GM19238 (cell line): ENCODE results near the gene RAB44.
"Not testable (repeated sequence)": the region's sequence is repeated elsewhere in the genome, so short reads cannot be mapped to it uniquely, and the experiment has no call there.

ENCODE experiments used
- DNase-seq: peaks from one replicate; pipeline ENCODE4 v3.0.0; 2011; ENCODE audit warnings: low spot score; ENCODE audit not compliant: insufficient read length

Gene RAB44

GRCh38 chr6:36706339-36706738 lies 8.7 kb downstream of the RAB44 start:
- no peak for DNase-seq

GRCh38 chr6:36712816-36713215 lies 15.2 kb downstream of the RAB44 start:
- DNase-seq: no peak

- no peak for DNase-seq
Measured at GRCh38 chr6:36713846-36714245, 16.2 kb downstream of the RAB44 start.

GRCh38 chr6:36714511-36714910 lies 16.9 kb downstream of the RAB44 start:
- DNase-seq: no peak

GRCh38 chr6:36715469-36715868 lies 17.8 kb downstream of the RAB44 start:
- no peak for DNase-seq

GRCh38 chr6:36716476-36717093 lies 19.0 kb downstream of the RAB44 start:
- DNase-seq: no peak

- DNase-seq: no peak
Measured at GRCh38 chr6:36717231-36717825, 19.7 kb downstream of the RAB44 start.

- DNase-seq: no peak
Measured at GRCh38 chr6:36717871-36718540, 20.4 kb downstream of the RAB44 start.

GRCh38 chr6:36718560-36718959 lies 20.9 kb downstream of the RAB44 start:
- no peak for DNase-seq

GRCh38 chr6:36719126-36719525 lies 21.5 kb downstream of the RAB44 start:
- DNase-seq: no peak

GRCh38 chr6:36720251-36721141 lies 22.9 kb downstream of the RAB44 start:
- no peak for DNase-seq

- DNase-seq: no peak
Measured at GRCh38 chr6:36721369-36722140, 23.9 kb downstream of the RAB44 start.

GRCh38 chr6:36722365-36722764 lies 24.7 kb downstream of the RAB44 start:
- no peak for DNase-seq

- no peak for DNase-seq
Measured at GRCh38 chr6:36722879-36723278, 25.3 kb downstream of the RAB44 start.

- DNase-seq: not testable (repeated sequence)
Measured at GRCh38 chr6:36723992-36724391, 26.4 kb downstream of the RAB44 start.

- no peak for DNase-seq
Measured at GRCh38 chr6:36724514-36725390, 27.1 kb downstream of the RAB44 start.

- no peak for DNase-seq
Measured at GRCh38 chr6:36725581-36725980, 28.0 kb downstream of the RAB44 start.

- DNase-seq: no peak
Measured at GRCh38 chr6:36727505-36728021, 29.9 kb downstream of the RAB44 start.

GRCh38 chr6:36728289-36729160 lies 30.9 kb downstream of the RAB44 start:
- no peak for DNase-seq
